Mucosa of descending colon (tissue), 3 donors: Measurements from ENCODE around the gene NPAS2. TPM values are rescaled to one million over a fixed set of nuclear protein-coding genes. Genes with fewer than 3 reads are reported as not detected.

Source experiments
- ATAC-seq: fragments of 200-7000 bp; cut with Tn5 transposase; one replicate; pipeline ENCODE4 v1.9.1; 2020; ENCODE audit warnings: mild to moderate bottlenecking, moderate library complexity
- DNase-seq, 3 donors: peaks; one replicate each; pipeline ENCODE4 v3.0.0-alpha.2; 2020
- H3K36me3 ChIP-seq: fragments of 200-600 bp; one replicate; pipeline ENCODE4 v1.8.0; 2021; ENCODE audit warnings: low read depth, mild to moderate bottlenecking
- H3K4me1 ChIP-seq: fragments of 200-600 bp; one replicate; pipeline ENCODE4 v1.8.0; 2021; ENCODE audit warnings: low read depth, mild to moderate bottlenecking
- H3K4me3 ChIP-seq: fragments of 200-600 bp; one replicate; pipeline ENCODE4 v1.8.0; 2021; ENCODE audit warnings: mild to moderate bottlenecking
- H3K9me3 ChIP-seq: fragments of 200-600 bp; one replicate; pipeline ENCODE4 v1.8.0; 2021; ENCODE audit warnings: mild to moderate bottlenecking
- CTCF ChIP-seq: fragments of 200-600 bp; IDR thresholded peaks from one replicate; pipeline ENCODE4 v1.8.0; 2022; ENCODE audit warnings: antibody characterized with exemption, mild to moderate bottlenecking
- intact Hi-C, 2 donors: fragments of 100-400 bp; cut with DNase I in 1 of 2; cut with micrococcal nuclease in 1 of 2; formaldehyde crosslinking; loops; one replicate each; pipeline versions ENCODE4 v1.11.0 to v1.11.1; 2022; cut with DNase I, micrococcal nuclease
- total RNA-seq, 3 donors: library from RNA; stranded (reverse); fragmentation: NEBNext Ultra II Directional in 2 of 3; extraction: Animal tissue kit (Norgen Biotek cat#: 25700) in 2 of 3; gene quantifications; one replicate each; pipeline versions ENCODE4 v1.2.1 to v1.2.4, GENCODE V29; 2021 to 2023
- donor health status: DM: no; HTN: no; CAD: no; lungs with moderate emphysema.
- donor health status: DM: no; HTN: no; CAD: no.
- donor health status: DM: no; HTN: yes; CAD: no.

NPAS2 gene
- total RNA-seq, 3 donors from 2014 or later, result 42.5 to 53.1 (median 46.5) TPM

GRCh38 chr2:100875516-100876230, 55.7 kb downstream of the NPAS2 start:
- DNase-seq, result no peak
- TF ChIP-seq CTCF, result no peak
- no peak overlapping the region for H3K4me3 ChIP-seq
- H3K9me3 ChIP-seq, result no peaks in the 10 kb centered on the region
- H3K4me1 ChIP-seq, result no peaks in the 10 kb centered on the region
- H3K36me3 ChIP-seq, result no peaks in the 10 kb centered on the region
- peak; percentile 27 for ATAC-seq
- intact Hi-C loops, result no loop called here

DNA sequence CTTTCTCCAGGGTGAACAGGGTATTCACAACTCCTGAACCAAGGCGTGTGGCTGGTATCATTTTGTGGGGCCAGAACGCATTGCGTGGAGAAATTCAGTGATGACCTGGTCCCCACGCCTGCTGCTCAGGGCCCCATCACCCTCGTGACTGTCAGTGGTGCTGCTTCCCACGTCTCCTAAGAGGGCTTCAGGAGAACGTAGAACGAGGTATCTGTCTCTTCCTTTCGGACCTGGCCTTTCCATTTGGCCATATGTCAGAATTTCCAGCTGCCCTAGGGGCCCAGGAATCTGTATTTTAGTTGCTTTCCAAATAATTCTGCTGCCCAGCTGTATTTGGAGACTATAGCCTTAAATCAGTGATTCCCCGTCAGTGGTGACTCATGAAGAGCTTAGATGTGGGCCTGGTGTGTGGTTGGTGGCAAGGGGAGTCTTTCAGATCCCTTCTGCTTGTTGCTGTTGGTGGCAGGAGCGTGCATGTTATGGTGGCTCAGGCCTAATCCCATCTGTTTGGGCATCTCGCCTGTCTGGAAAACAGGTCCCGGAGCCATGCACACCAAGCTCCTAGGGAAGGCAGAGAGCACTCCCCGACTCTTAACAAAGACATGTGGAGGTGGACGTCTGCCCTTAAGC, 56.4 kb downstream of the NPAS2 start:
- DNase-seq, result no peak
- Histone ChIP-seq H3K36me3 (no peaks in the 10 kb centered on the region), H3K4me3 (no peak overlapping the region), H3K9me3 (no peaks in the 10 kb centered on the region), H3K4me1 (no peaks in the 10 kb centered on the region)
- no peak for TF ChIP-seq CTCF
- ATAC-seq, result no peak
- intact Hi-C loops, result no loop called here

GRCh38 chr2:100877555-100877954, 57.6 kb downstream of the NPAS2 start:
- ATAC-seq (no peak), DNase-seq (no peak)
- H3K36me3 ChIP-seq, result no peaks in the 10 kb centered on the region
- intact Hi-C loops, result no loop called here
- no peak overlapping the region for H3K4me3 ChIP-seq
- H3K4me1 ChIP-seq, result no peaks in the 10 kb centered on the region
- TF ChIP-seq CTCF, result no peak
- no peaks in the 10 kb centered on the region for H3K9me3 ChIP-seq

DNA sequence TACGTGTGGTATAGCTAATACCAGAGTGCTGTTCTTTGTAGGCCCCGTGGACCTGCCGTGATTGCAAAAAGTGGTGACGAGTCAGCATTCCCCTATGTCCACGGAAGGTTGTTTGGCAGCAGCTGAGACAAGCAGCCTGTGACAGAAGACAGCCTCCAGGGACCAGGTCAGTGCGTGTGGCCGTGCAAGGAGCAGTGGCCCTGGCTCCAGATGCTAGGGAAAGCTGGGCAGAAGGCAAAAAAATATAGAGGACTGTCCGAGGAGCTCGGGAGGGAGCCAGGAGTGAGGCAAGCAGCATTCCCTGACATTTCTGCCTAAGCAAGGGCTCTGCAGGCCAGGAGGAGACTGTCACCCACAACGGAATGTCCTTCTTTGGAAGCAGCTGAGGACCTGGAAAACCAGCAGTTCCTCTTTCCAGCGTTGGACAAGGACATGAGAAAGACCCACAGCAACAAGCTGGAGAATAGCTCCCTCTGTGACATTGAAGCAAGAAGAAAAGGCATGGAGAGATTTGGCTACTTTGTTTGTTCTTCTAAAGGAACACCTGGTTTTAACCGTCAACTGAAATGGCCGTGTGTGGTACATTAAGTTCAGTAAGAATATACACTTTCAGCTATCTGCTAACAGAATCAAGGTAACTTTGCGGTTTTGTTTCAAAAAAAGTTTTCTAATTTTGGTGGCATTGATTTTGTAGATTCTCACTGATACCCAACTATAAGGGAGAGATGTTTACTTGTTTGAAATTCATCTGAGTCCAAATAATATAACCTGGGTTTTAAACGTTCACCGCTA, 58.3 kb downstream of the NPAS2 start:
- no peak overlapping the region for H3K4me3 ChIP-seq
- intact Hi-C loops, result no loop called here
- no peaks in the 10 kb centered on the region for H3K36me3 ChIP-seq
- no peaks in the 10 kb centered on the region for H3K4me1 ChIP-seq
- DNase-seq (no peak), ATAC-seq (no peak)
- H3K9me3 ChIP-seq, result no peaks in the 10 kb centered on the region
- TF ChIP-seq CTCF, result no peak

DNA sequence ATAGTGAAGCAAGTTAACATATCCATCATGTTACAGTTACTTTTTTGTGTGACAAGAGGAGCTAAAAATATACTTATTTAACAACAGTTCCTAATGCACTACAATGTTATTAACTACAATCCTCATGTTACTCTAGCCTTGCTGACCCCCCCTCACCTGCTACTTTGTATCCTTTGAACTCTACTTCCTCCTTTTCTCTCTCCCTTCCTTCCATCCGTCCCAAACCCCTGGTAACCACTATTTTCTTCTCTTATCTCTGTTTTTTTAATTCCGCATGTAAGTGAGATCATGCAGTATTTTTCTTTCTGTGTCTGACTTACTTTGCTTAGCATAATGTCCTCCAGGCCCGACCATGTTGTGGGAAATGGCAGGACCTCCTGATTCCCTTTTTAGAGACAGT, 59.4 kb downstream of the NPAS2 start:
- Histone ChIP-seq H3K9me3 (no peaks in the 10 kb centered on the region), H3K36me3 (no peaks in the 10 kb centered on the region), H3K4me3 (no peak overlapping the region), H3K4me1 (peaks cover 4% of the 10 kb centered on the region)
- DNase-seq (no peak), ATAC-seq (no peak)
- intact Hi-C loops, result no loop called here
- no peak for TF ChIP-seq CTCF
